ENCODE data around the gene CCDC148. TPM values are rescaled to one million over a fixed set of nuclear protein-coding genes. Genes with fewer than 3 reads are reported as not detected.

The CCDC148 gene
- total RNA-seq, 1 experiment from 2014 or later: 2.1 TPM

DNA sequence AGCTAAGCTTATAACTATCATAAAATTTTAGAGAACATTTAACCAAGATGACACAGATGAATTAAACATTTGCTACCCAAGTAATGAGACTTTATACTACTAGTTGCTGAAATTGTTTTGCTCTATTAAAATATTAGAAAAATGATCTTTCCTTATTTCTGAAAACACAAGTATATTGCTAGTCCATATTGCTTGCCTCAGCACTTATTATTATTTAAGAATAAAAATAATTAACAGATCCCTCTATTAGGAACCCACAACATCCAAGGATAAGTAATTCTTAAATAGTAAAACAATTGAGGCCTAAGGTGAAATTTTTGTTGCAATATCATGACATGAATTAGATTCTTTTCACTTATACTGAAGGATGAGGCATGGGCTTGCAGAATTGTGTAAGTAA is 65.2 kb downstream of the CCDC148 start:
- no peak for DNase-seq (ENCODE audit: low spot score)
- H3K27me3 Mint-ChIP-seq (ENCODE audit: low read depth): no peaks in the 10 kb centered on the region
- no peak overlapping the region for H3K4me3 Mint-ChIP-seq
- H3K9me3 Mint-ChIP-seq: no peaks in the 10 kb centered on the region
- H3K36me3 Mint-ChIP-seq: no peaks in the 10 kb centered on the region
- H3K4me1 Mint-ChIP-seq: peaks cover 14% of the 10 kb centered on the region
- no peak for TF ChIP-seq IRF2 (CRISPR knock-in tag; IDR thresholded peaks at IDR 0.05; ENCODE audit: borderline replicate concordance, low read depth)
- TF ChIP-seq HMGA2 (CRISPR knock-in tag; IDR thresholded peaks at IDR 0.05): no peak
- TF ChIP-seq SMAD4 (CRISPR knock-in tag; IDR thresholded peaks at IDR 0.05): no peak
- no peak for TF ChIP-seq FOXJ3 (CRISPR knock-in tag; IDR thresholded peaks at IDR 0.05; ENCODE audit: borderline replicate concordance)
- TF ChIP-seq, protein P1, sequence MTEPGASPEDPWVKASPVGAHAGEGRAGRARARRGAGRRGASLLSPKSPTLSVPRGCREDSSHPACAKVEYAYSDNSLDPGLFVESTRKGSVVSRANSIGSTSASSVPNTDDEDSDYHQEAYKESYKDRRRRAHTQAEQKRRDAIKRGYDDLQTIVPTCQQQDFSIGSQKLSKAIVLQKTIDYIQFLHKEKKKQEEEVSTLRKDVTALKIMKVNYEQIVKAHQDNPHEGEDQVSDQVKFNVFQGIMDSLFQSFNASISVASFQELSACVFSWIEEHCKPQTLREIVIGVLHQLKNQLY (CRISPR knock-in tag; IDR thresholded peaks at IDR 0.05): no peak
- no peak for TF ChIP-seq NFATC4 (CRISPR knock-in tag; IDR thresholded peaks at IDR 0.05)
- TF ChIP-seq ATF3 (CRISPR knock-in tag; conservative IDR thresholded peaks at IDR 0.05): no peak
- TF ChIP-seq, protein P2, sequence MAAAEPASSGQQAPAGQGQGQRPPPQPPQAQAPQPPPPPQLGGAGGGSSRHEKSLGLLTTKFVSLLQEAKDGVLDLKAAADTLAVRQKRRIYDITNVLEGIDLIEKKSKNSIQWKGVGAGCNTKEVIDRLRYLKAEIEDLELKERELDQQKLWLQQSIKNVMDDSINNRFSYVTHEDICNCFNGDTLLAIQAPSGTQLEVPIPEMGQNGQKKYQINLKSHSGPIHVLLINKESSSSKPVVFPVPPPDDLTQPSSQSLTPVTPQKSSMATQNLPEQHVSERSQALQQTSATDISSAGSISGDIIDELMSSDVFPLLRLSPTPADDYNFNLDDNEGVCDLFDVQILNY (CRISPR knock-in tag; IDR thresholded peaks at IDR 0.05): no peak
- TF ChIP-seq ZNF138 (CRISPR knock-in tag; conservative IDR thresholded peaks at IDR 0.05): no peak
- TF ChIP-seq MAX (CRISPR knock-in tag; IDR thresholded peaks at IDR 0.05): no peak
- no peak for TF ChIP-seq ZNF317 (CRISPR knock-in tag; IDR thresholded peaks at IDR 0.05; ENCODE audit: borderline replicate concordance, low read depth)
- TF ChIP-seq, protein P3, sequence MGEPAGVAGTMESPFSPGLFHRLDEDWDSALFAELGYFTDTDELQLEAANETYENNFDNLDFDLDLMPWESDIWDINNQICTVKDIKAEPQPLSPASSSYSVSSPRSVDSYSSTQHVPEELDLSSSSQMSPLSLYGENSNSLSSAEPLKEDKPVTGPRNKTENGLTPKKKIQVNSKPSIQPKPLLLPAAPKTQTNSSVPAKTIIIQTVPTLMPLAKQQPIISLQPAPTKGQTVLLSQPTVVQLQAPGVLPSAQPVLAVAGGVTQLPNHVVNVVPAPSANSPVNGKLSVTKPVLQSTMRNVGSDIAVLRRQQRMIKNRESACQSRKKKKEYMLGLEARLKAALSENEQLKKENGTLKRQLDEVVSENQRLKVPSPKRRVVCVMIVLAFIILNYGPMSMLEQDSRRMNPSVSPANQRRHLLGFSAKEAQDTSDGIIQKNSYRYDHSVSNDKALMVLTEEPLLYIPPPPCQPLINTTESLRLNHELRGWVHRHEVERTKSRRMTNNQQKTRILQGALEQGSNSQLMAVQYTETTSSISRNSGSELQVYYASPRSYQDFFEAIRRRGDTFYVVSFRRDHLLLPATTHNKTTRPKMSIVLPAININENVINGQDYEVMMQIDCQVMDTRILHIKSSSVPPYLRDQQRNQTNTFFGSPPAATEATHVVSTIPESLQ (CRISPR knock-in tag; IDR thresholded peaks at IDR 0.05): no peak
- no peak for TF ChIP-seq ERG (CRISPR knock-in tag; IDR thresholded peaks at IDR 0.05)
- TF ChIP-seq GRHL2 (CRISPR knock-in tag; IDR thresholded peaks at IDR 0.05; ENCODE audit: insufficient replicate concordance, severe bottlenecking): no peak
- TF ChIP-seq NR2C2 (CRISPR knock-in tag; IDR thresholded peaks at IDR 0.05): no peak
- TF ChIP-seq SMAD3 (CRISPR knock-in tag; IDR thresholded peaks at IDR 0.05; ENCODE audit: borderline replicate concordance): no peak
- TF ChIP-seq ZNF423 (CRISPR knock-in tag; IDR thresholded peaks at IDR 0.05): no peak
- no peak for ATAC-seq
- no peak overlapping the region for H3K27ac Mint-ChIP-seq
- CTCF ChIA-PET: no interaction called here
- POLR2A ChIA-PET: no interaction called here

- Mint-ChIP-seq H3K27me3 (ENCODE audit: low read depth) (no peaks in the 10 kb centered on the region), H3K4me1 (peaks cover 8% of the 10 kb centered on the region), H3K27ac (no peak overlapping the region), H3K9me3 (no peaks in the 10 kb centered on the region), H3K36me3 (no peaks in the 10 kb centered on the region), H3K4me3 (no peak overlapping the region)
- ChIA-PET CTCF (interaction anchor here (0.6 kb wide), 1 partner anchor 452 kb away, joined by 3 read pairs; no protein-coding TSS in a partner anchor), POLR2A (no interaction called here)
- no peak for ATAC-seq
- no peak for DNase-seq (ENCODE audit: low spot score)
- TF ChIP-seq, protein P4, sequence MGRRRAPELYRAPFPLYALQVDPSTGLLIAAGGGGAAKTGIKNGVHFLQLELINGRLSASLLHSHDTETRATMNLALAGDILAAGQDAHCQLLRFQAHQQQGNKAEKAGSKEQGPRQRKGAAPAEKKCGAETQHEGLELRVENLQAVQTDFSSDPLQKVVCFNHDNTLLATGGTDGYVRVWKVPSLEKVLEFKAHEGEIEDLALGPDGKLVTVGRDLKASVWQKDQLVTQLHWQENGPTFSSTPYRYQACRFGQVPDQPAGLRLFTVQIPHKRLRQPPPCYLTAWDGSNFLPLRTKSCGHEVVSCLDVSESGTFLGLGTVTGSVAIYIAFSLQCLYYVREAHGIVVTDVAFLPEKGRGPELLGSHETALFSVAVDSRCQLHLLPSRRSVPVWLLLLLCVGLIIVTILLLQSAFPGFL (CRISPR knock-in tag; IDR thresholded peaks at IDR 0.05; ENCODE audit: borderline replicate concordance): no peak
- TF ChIP-seq ZNF121 (CRISPR knock-in tag; IDR thresholded peaks at IDR 0.05) (no peak), RORB (CRISPR knock-in tag; IDR thresholded peaks at IDR 0.05) (no peak), ESRRA (CRISPR knock-in tag; IDR thresholded peaks at IDR 0.05; ENCODE audit: borderline replicate concordance) (no peak), USF1 (CRISPR knock-in tag; IDR thresholded peaks at IDR 0.05) (no peak), ETV6 (CRISPR knock-in tag; IDR thresholded peaks at IDR 0.05) (no peak), NR1H2 (CRISPR knock-in tag; IDR thresholded peaks at IDR 0.05) (no peak)
- TF ChIP-seq, protein P2 (CRISPR knock-in tag; IDR thresholded peaks at IDR 0.05): no peak
- TF ChIP-seq, protein P5, sequence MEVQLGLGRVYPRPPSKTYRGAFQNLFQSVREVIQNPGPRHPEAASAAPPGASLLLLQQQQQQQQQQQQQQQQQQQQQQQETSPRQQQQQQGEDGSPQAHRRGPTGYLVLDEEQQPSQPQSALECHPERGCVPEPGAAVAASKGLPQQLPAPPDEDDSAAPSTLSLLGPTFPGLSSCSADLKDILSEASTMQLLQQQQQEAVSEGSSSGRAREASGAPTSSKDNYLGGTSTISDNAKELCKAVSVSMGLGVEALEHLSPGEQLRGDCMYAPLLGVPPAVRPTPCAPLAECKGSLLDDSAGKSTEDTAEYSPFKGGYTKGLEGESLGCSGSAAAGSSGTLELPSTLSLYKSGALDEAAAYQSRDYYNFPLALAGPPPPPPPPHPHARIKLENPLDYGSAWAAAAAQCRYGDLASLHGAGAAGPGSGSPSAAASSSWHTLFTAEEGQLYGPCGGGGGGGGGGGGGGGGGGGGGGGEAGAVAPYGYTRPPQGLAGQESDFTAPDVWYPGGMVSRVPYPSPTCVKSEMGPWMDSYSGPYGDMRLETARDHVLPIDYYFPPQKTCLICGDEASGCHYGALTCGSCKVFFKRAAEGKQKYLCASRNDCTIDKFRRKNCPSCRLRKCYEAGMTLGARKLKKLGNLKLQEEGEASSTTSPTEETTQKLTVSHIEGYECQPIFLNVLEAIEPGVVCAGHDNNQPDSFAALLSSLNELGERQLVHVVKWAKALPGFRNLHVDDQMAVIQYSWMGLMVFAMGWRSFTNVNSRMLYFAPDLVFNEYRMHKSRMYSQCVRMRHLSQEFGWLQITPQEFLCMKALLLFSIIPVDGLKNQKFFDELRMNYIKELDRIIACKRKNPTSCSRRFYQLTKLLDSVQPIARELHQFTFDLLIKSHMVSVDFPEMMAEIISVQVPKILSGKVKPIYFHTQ (CRISPR knock-in tag; IDR thresholded peaks at IDR 0.05): no peak
Measured at GRCh38 chr2:158388159-158388558, 68.4 kb downstream of the CCDC148 start.
